ENCODE results near the gene ELANE.
"Not testable (repeated sequence)": the region's sequence is repeated elsewhere in the genome, so short reads cannot be mapped to it uniquely, and the experiment has no call there.

DNA sequence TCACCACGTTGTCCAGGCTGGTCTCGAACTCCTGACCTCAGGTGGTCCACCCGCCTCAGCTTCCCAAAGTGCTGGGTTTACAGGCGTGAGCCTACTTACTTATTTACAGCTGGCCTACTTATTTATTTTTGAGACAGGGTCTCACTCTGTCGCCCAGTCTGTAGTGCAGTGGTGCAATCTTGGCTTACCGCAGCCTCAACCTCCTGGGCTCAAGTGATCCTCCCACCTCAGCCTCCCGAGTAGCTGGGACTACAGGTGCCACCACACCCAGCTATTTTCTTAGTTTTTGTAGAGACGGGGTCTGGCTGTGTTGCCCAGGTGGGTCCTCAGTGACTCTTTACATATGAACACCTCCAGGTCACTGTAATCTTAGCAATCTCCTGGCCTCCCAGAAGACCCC lies 2.9 kb upstream of the ELANE start:
- TF ChIP-seq, protein P1, sequence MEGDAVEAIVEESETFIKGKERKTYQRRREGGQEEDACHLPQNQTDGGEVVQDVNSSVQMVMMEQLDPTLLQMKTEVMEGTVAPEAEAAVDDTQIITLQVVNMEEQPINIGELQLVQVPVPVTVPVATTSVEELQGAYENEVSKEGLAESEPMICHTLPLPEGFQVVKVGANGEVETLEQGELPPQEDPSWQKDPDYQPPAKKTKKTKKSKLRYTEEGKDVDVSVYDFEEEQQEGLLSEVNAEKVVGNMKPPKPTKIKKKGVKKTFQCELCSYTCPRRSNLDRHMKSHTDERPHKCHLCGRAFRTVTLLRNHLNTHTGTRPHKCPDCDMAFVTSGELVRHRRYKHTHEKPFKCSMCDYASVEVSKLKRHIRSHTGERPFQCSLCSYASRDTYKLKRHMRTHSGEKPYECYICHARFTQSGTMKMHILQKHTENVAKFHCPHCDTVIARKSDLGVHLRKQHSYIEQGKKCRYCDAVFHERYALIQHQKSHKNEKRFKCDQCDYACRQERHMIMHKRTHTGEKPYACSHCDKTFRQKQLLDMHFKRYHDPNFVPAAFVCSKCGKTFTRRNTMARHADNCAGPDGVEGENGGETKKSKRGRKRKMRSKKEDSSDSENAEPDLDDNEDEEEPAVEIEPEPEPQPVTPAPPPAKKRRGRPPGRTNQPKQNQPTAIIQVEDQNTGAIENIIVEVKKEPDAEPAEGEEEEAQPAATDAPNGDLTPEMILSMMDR (IDR thresholded peaks at IDR 0.05): not testable (repeated sequence)
- TF ChIP-seq POLR2A (IDR thresholded peaks at IDR 0.05): not testable (repeated sequence)

Data from esophagus squamous epithelium (tissue), 4 donors.